ENCODE measurements around the gene C6orf120.

Gene C6orf120

DNA sequence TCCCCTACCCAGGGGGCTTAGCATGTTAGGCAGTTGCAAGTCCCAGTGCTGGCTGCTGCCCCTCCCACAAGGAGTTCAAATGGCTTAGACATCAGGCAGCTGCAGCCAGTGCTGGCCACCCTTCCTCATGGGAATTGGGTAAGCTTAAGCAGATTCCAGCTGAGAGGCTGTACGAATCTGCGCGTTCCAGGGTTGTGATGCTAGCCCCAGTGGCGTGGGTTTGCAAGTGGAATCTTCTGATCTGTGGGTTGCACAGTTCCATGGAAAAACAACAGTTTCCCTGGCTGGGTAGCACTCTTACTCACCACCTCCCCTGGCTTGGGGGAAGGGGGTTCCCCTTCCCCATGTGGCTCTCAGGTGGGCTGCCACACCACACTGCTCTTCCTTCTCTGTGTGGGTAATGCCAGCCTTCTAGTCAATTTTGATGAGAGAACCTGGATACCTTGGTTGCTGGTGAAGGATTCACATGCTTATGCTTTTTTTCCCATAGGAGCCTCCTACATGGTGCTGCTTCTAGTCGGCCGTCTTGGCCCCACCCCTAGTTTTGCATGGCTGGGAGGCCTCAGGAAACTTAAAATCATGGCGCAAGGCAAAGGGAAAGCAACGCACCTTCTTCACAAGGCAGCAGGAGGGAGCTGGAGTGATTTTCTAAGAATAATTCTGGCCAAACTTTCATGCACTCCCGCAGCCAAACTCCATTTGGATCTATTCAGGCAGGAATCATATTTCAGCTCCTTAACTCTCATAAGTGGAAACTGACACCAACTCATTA is 36.5 kb downstream of the C6orf120 start:
- no peak for DNase-seq (ENCODE audit: extremely low read depth, low read depth)
- TF ChIP-seq, protein P1, sequence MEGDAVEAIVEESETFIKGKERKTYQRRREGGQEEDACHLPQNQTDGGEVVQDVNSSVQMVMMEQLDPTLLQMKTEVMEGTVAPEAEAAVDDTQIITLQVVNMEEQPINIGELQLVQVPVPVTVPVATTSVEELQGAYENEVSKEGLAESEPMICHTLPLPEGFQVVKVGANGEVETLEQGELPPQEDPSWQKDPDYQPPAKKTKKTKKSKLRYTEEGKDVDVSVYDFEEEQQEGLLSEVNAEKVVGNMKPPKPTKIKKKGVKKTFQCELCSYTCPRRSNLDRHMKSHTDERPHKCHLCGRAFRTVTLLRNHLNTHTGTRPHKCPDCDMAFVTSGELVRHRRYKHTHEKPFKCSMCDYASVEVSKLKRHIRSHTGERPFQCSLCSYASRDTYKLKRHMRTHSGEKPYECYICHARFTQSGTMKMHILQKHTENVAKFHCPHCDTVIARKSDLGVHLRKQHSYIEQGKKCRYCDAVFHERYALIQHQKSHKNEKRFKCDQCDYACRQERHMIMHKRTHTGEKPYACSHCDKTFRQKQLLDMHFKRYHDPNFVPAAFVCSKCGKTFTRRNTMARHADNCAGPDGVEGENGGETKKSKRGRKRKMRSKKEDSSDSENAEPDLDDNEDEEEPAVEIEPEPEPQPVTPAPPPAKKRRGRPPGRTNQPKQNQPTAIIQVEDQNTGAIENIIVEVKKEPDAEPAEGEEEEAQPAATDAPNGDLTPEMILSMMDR (IDR thresholded peaks at IDR 0.05; ENCODE audit: low read depth, low read length): no peak; the same call in 1 of the 2 replicates

DNA sequence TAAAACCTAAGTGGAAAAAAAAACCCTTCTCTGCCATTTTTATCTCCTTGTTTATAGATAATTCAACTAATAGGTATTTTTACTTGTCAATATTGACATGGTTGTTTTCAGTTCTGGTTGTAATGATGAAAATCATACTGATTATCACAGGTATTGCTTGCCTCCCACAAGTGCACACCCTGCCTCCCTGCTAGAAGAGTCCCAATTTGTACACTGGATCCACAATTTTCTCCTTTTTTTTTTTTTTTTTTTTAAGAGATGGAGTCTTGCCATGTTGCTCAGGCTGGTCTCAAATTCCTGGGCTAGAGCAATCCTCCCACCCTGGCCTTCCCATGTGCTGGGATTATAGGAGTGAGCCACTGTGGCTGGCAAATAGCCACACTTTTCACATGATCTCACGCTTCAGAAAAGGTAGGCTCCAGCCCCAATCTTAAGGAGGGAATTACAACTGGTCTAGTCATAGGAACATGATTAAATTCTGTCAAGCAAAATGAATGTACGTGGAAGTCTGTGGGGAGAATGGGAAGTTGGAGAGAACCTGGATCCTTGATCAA is 37.1 kb downstream of the C6orf120 start:
- no peak for DNase-seq (ENCODE audit: extremely low read depth, low read depth)

DNA sequence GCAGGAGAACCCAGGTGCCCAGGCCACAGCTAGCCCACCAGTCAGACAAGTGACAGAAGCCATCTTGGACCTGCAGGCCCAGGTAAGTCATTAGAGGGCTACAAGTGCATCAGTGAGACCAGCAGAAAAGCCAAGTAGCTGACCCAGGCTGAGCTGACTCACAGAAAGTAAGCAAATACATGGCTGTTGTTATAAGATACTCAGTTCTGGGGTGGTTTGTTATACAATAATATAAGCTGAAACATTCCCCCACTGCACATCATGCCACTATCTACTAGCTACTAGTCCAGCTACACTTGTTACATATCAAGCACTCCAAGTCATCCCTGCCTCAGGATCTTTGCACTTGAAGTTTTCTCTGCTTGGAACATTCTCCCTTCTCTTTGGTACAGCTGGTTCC is 39.4 kb downstream of the C6orf120 start:
- TF ChIP-seq, protein P1 (IDR thresholded peaks at IDR 0.05; ENCODE audit: low read depth, low read length): no peak
- no peak for DNase-seq (ENCODE audit: extremely low read depth, low read depth)

More for the DNA sequence above, 37.1 kb downstream of the C6orf120 start:
- TF ChIP-seq, protein P1 (IDR thresholded peaks at IDR 0.05; ENCODE audit: low read depth, low read length): no peak

DNA sequence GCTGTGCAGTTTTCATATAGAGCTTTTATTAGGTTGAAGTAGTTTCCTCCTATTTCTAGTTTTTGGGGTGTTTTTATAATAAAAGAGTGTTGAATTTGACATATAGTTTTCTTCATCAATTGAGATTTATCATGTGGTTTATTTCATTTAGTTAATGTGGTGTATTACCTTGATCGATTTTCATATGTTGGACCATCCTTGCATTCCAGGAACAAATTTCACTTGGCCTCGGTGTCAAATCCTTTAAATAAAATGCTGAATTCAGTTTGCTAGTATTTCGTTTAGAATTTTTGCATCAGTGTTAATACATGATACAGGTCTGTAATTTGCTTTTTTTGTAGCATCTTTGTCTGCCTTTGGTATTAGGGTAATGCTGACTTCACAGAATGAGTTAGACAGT is 43.5 kb downstream of the C6orf120 start:
- no peak for DNase-seq (ENCODE audit: extremely low read depth, low read depth)
- TF ChIP-seq, protein P1 (IDR thresholded peaks at IDR 0.05; ENCODE audit: low read depth, low read length): no peak

DNA sequence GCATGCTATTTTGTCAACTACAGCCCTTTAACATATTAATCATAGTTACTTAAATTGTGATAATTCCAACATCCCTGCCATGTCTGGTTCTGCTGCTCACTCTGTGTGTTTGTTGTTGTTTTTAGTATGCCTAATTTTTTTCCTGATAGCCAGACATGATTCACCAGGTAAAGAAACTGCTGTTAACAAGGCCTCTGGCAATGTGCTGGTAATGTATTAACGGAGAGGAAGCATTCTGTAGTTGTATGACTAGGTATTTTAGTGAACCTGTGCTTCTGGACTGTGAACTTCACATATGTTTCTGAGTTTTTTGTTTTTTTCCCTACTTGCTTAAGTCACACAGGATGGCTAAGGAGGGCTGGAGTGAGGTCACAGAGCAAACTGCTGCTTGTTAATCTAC is 44.6 kb downstream of the C6orf120 start:
- TF ChIP-seq, protein P1 (IDR thresholded peaks at IDR 0.05; ENCODE audit: low read depth, low read length): no peak
- DNase-seq (ENCODE audit: extremely low read depth, low read depth): no peak

DNA sequence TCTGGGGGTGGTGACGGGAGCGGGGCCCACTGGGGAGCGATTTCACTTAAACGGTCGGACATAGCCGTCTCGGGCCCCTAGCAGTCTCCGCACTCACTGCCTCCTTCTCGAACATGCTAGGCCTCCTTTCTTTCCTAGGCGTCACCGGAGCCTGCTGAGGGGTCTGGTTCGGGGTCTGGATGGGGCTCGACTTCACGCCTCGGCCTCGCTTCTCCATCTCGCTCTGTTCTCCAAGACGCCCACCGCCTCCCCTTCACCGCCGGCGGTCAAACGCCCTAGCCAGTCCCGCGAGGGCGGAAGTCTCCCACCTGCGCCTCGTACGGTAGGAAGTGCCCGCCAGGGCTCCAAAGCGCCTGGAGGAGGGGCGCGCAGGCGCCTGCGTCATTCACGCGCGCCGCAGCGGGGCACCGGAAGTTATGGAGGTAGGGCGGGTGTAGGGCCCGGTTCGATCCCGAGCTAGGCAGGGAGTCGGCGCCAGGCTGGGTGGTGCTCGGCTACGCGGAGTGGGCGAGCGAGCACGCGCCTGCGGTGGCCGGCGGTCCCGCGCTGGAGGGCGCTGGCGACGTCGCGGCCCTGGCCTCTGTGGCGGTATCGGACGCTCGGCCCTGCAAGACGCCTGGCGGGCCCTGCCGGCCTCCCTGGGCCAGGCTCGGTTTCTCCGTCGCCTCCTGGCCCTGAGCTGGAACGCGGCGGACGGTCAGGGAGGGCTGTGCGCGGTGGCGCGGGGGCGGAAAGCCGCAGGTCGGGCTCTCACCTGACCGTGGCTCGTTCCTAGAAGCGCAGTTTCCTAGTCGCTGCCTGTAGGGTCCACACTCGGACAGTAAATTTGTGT is 49.5 kb downstream of the C6orf120 start, which contains the start of the genes DYNLT2 and ERMARD:
TSS of gene DYNLT2 (minus strand) at position 331 of the 832 bp plus-strand sequence. CDS start at position 217, 114 bp downstream.
TSS of gene ERMARD (plus strand) at position 381 of the 832 bp plus-strand sequence. CDS start at position 417, 36 bp downstream.
- peak; percentile 80 for DNase-seq (ENCODE audit: extremely low read depth, low read depth)
- TF ChIP-seq, protein P1 (IDR thresholded peaks at IDR 0.05; ENCODE audit: low read depth, low read length): no peak; the same call in none of the 2 replicates
